ENCODE measurements around the gene CAPN12.
"Not testable (repeated sequence)": the region's sequence is repeated elsewhere in the genome, so short reads cannot be mapped to it uniquely, and the experiment has no call there.

Gene CAPN12

GRCh38 chr19:38770949-38771275 is 26.6 kb upstream of the CAPN12 start:
- DNase-seq, result not testable (repeated sequence)

- DNase-seq, result not testable (repeated sequence)
Measured at GRCh38 chr19:38770228-38770948, 26.1 kb upstream of the CAPN12 start.

GRCh38 chr19:38769635-38770211 is 25.4 kb upstream of the CAPN12 start:
- peak; percentile 93 for DNase-seq

- no peak for DNase-seq
Measured at GRCh38 chr19:38766276-38767047, 22.2 kb upstream of the CAPN12 start.

- no peak for DNase-seq
Measured at GRCh38 chr19:38765214-38765613, 20.9 kb upstream of the CAPN12 start.

GRCh38 chr19:38763795-38764220 is 19.5 kb upstream of the CAPN12 start:
- no peak for DNase-seq

GRCh38 chr19:38761884-38762389 is 17.7 kb upstream of the CAPN12 start:
- DNase-seq, result not testable (repeated sequence)

GRCh38 chr19:38760805-38761517 is 16.7 kb upstream of the CAPN12 start:
- not testable (repeated sequence) for DNase-seq

GRCh38 chr19:38759590-38760003 is 15.3 kb upstream of the CAPN12 start:
- DNase-seq, result no peak

- DNase-seq, result not testable (repeated sequence)
Measured at GRCh38 chr19:38754196-38754595, 9.9 kb upstream of the CAPN12 start.

GRCh38 chr19:38753783-38754182 is 9.5 kb upstream of the CAPN12 start:
- not testable (repeated sequence) for DNase-seq

- DNase-seq, result no peak
Measured at GRCh38 chr19:38745316-38745715, 1.0 kb upstream of the CAPN12 start.

GRCh38 chr19:38744874-38745273 is 600 bp upstream of the CAPN12 start:
- DNase-seq, result no peak

GRCh38 chr19:38743394-38744297 is 628 bp downstream of the CAPN12 start:
- DNase-seq, result no peak

- DNase-seq, result no peak
Measured at GRCh38 chr19:38742906-38743305, 1.4 kb downstream of the CAPN12 start.

- no peak for DNase-seq
Measured at GRCh38 chr19:38742296-38742695, 2.0 kb downstream of the CAPN12 start.

GRCh38 chr19:38741670-38742069 is 2.6 kb downstream of the CAPN12 start:
- no peak for DNase-seq

- DNase-seq, result no peak
Measured at GRCh38 chr19:38740932-38741331, 3.3 kb downstream of the CAPN12 start.

- no peak for DNase-seq
Measured at GRCh38 chr19:38740257-38740592, 4.0 kb downstream of the CAPN12 start.

- DNase-seq, result no peak
Measured at GRCh38 chr19:38739440-38740256, 4.6 kb downstream of the CAPN12 start.
